Measurements from ENCODE around the gene SPTLC1. TPM values are rescaled to one million over a fixed set of nuclear protein-coding genes. Genes with fewer than 3 reads are reported as not detected.

Gene SPTLC1
- total RNA-seq, 1 experiment from 2014 or later, result 47.3 TPM

GRCh38 chr9:91991721-91992341, 123.4 kb downstream of the SPTLC1 start:
- Histone ChIP-seq H3K4me2 (ENCODE audit: low read depth, low read length, poor library complexity, severe bottlenecking) (no peak overlapping the region), H2AFZ (ENCODE audit: low read length) (no peak overlapping the region), H3K4me3 (ENCODE audit: low read length) (no peak overlapping the region), H3K9me2 (replicated peaks; ENCODE audit: insufficient read depth, low read length) (no peaks in the 10 kb centered on the region), H4K20me1 (ENCODE audit: insufficient read depth, low read depth, low read length) (no peaks in the 10 kb centered on the region), H3K9me3 (ENCODE audit: low read length) (no peaks in the 10 kb centered on the region), H3K27me3 (ENCODE audit: low read length) (no peaks in the 10 kb centered on the region), H3K27ac (ENCODE audit: low read length) (no peak overlapping the region), H3K79me2 (ENCODE audit: low read length) (no peaks in the 10 kb centered on the region), H3K4me1 (ENCODE audit: low read length) (no peaks in the 10 kb centered on the region), H3K36me3 (ENCODE audit: insufficient read depth, low read length) (no peaks in the 10 kb centered on the region), H3K9ac (ENCODE audit: low read length) (no peak overlapping the region)
- no peak for DNase-seq

GRCh38 chr9:91986248-91986647, 129.0 kb downstream of the SPTLC1 start:
- Histone ChIP-seq H3K27ac (ENCODE audit: low read length) (no peak overlapping the region), H3K36me3 (ENCODE audit: insufficient read depth, low read length) (no peaks in the 10 kb centered on the region), H3K27me3 (ENCODE audit: low read length) (no peaks in the 10 kb centered on the region), H2AFZ (ENCODE audit: low read length) (no peak overlapping the region), H4K20me1 (ENCODE audit: insufficient read depth, low read depth, low read length) (no peaks in the 10 kb centered on the region), H3K4me3 (ENCODE audit: low read length) (no peak overlapping the region), H3K9me3 (ENCODE audit: low read length) (no peaks in the 10 kb centered on the region), H3K9ac (ENCODE audit: low read length) (no peak overlapping the region), H3K9me2 (replicated peaks; ENCODE audit: insufficient read depth, low read length) (no peaks in the 10 kb centered on the region), H3K79me2 (ENCODE audit: low read length) (no peaks in the 10 kb centered on the region), H3K4me1 (ENCODE audit: low read length) (no peaks in the 10 kb centered on the region), H3K4me2 (ENCODE audit: low read depth, low read length, poor library complexity, severe bottlenecking) (no peak overlapping the region)
- DNase-seq, result no peak

- Histone ChIP-seq H3K4me2 (ENCODE audit: low read depth, low read length, poor library complexity, severe bottlenecking) (no peak overlapping the region), H3K4me1 (ENCODE audit: low read length) (no peaks in the 10 kb centered on the region), H3K4me3 (ENCODE audit: low read length) (no peak overlapping the region), H4K20me1 (ENCODE audit: insufficient read depth, low read depth, low read length) (no peaks in the 10 kb centered on the region), H3K9ac (ENCODE audit: low read length) (no peak overlapping the region), H3K36me3 (ENCODE audit: insufficient read depth, low read length) (no peaks in the 10 kb centered on the region), H3K27ac (ENCODE audit: low read length) (no peak overlapping the region), H3K79me2 (ENCODE audit: low read length) (no peaks in the 10 kb centered on the region), H2AFZ (ENCODE audit: low read length) (no peak overlapping the region), H3K9me3 (ENCODE audit: low read length) (no peaks in the 10 kb centered on the region), H3K27me3 (ENCODE audit: low read length) (no peaks in the 10 kb centered on the region), H3K9me2 (replicated peaks; ENCODE audit: insufficient read depth, low read length) (no peaks in the 10 kb centered on the region)
- DNase-seq, result no peak
These were observed 129.5 kb downstream of the SPTLC1 start for GRCh38 chr9:91985692-91986091.

Small RNA genes within 50 kb of the gene (small RNA-seq; reads per million reads assigned to genes)
- gene MTATP6P29 (not detected), gene MTND4LP7 (not detected)

Other genes with a start within 250 kb of the SPTLC1 start
- not detected in 2 replicates for gene ROR2, start 165.2 kb downstream of the SPTLC1 start, total RNA-seq (2014; rRNA removed; shearing (Covaris generic); ENCODE audit: low replicate concordance)
- gene IARS1, start 178.3 kb upstream of the SPTLC1 start, total RNA-seq (2014; rRNA removed; shearing (Covaris generic); ENCODE audit: low replicate concordance), result 247 and 401 TPM in 2 replicates
- gene NOL8, start 209.9 kb upstream of the SPTLC1 start, total RNA-seq (2014; rRNA removed; shearing (Covaris generic); ENCODE audit: low replicate concordance), result 47.2 and 53.4 TPM in 2 replicates
- 11.0 and 12.6 TPM in 2 replicates for gene CENPP, start 210.5 kb upstream of the SPTLC1 start, total RNA-seq (2014; rRNA removed; shearing (Covaris generic); ENCODE audit: low replicate concordance)